Measurements from ENCODE around the gene CTNNA3.
"Not testable (repeated sequence)": the region's sequence is repeated elsewhere in the genome, so short reads cannot be mapped to it uniquely, and the experiment has no call there.

The CTNNA3 gene

DNA sequence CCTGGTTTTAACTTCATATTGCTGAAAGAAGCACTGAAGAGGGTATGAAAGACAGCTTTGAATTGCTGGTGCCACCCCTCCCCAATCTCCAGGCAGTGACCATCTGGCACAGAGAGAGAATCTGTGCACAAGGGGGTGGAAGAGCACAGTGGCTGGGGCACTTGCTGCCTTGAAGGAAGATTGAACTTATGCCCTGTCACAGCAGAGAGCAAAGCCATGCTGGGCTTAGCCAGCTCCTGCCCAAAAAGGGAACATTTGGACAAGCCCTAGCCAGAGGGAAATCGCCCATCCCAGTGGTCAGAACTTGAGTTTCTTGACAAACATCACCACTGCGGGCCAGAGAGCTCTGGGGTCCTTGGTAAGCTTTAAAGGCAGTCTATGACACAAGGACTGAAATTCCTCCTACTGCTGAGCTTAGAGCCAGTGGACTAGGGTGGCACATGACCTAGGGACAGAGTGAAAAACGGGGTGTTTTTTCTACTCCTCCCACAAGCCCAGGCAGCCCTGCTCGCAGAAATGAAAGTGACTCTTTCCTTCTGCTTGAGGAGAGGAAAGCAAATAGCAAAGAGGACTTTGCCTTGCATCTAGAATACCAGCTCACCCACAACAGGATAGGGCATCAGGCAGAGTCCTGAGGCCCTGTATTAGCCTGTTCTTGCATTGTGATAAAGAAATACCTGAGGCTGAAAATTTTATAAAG, 257.2 kb downstream of the CTNNA3 start:
- TF ChIP-seq, protein P1, sequence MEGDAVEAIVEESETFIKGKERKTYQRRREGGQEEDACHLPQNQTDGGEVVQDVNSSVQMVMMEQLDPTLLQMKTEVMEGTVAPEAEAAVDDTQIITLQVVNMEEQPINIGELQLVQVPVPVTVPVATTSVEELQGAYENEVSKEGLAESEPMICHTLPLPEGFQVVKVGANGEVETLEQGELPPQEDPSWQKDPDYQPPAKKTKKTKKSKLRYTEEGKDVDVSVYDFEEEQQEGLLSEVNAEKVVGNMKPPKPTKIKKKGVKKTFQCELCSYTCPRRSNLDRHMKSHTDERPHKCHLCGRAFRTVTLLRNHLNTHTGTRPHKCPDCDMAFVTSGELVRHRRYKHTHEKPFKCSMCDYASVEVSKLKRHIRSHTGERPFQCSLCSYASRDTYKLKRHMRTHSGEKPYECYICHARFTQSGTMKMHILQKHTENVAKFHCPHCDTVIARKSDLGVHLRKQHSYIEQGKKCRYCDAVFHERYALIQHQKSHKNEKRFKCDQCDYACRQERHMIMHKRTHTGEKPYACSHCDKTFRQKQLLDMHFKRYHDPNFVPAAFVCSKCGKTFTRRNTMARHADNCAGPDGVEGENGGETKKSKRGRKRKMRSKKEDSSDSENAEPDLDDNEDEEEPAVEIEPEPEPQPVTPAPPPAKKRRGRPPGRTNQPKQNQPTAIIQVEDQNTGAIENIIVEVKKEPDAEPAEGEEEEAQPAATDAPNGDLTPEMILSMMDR (IDR thresholded peaks at IDR 0.05; ENCODE audit: extremely low read depth, insufficient read depth, missing control alignments): no peak
- no peak for DNase-seq (ENCODE audit: low spot score)
- in situ Hi-C loops (cut with MboI; ENCODE audit: low pct_unique_long_range_greater_than_20kb, low sequenced_read_pairs, unreplicated experiment): no loop called here

DNA sequence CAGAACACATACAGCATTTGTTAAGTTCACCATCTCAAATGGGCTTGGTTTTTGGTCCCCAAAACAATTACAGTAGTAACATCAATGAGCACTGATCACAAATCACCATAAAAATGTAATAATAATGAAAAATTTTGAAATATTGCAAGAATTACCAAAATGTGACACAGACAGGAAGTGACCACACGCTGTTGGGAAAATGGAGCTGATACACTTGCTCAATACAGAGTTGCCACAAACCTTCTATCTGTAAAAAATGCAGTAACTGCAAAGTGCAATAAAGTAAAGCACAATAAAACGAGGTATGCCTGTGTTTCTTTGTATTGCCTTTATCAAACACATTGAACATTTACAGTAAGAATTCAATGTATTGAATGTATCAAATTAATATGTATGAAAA, 262.7 kb downstream of the CTNNA3 start:
- in situ Hi-C loops (cut with MboI; ENCODE audit: low pct_unique_long_range_greater_than_20kb, low sequenced_read_pairs, unreplicated experiment): no loop called here
- DNase-seq (ENCODE audit: low spot score): no peak
- TF ChIP-seq, protein P1 (IDR thresholded peaks at IDR 0.05; ENCODE audit: extremely low read depth, insufficient read depth, missing control alignments): no peak

DNA sequence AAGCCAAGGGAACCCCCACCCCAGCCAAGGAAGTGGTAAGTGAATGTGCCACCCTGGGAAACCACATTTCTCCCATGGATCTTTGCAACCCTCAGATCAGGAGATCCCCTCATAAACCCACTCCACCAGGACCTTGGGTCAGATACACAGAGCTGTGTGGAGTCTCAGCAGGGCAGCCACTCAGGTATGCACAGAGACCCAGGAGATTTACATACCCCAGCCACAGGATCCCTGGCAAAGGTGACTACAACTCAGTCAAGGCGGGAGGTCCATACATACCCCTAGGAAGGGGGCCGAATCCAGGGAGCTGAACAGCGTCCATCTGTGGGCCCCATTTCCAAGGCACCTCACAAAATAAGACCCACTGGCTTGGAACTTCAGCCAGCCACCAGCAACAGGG, 293.4 kb downstream of the CTNNA3 start:
- no peak for DNase-seq (ENCODE audit: low spot score)
- TF ChIP-seq, protein P1 (IDR thresholded peaks at IDR 0.05; ENCODE audit: extremely low read depth, insufficient read depth, missing control alignments): no peak
- in situ Hi-C loops (cut with MboI; ENCODE audit: low pct_unique_long_range_greater_than_20kb, low sequenced_read_pairs, unreplicated experiment): no loop called here

DNA sequence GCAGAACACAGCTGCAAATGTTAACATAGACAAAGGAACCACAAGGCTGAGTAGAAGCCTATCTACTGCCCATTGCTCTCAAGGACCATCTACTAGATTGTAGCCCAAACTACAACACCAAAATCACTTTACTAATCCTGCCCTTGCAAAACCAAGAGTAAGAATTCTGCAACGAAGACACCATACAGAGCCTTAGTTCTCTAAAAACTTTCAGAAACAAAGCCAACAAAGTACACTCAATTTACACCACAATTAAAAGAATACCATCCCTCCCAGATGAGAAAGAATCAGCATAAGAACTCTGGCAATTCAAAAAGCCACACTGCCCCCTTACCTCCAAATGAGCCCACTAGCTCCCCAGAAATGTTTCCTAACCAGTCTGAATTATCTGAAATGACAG, 294.3 kb downstream of the CTNNA3 start:
- in situ Hi-C loops (cut with MboI; ENCODE audit: low pct_unique_long_range_greater_than_20kb, low sequenced_read_pairs, unreplicated experiment): no loop called here
- DNase-seq (ENCODE audit: low spot score): no peak
- TF ChIP-seq, protein P1 (IDR thresholded peaks at IDR 0.05; ENCODE audit: extremely low read depth, insufficient read depth, missing control alignments): no peak

DNA sequence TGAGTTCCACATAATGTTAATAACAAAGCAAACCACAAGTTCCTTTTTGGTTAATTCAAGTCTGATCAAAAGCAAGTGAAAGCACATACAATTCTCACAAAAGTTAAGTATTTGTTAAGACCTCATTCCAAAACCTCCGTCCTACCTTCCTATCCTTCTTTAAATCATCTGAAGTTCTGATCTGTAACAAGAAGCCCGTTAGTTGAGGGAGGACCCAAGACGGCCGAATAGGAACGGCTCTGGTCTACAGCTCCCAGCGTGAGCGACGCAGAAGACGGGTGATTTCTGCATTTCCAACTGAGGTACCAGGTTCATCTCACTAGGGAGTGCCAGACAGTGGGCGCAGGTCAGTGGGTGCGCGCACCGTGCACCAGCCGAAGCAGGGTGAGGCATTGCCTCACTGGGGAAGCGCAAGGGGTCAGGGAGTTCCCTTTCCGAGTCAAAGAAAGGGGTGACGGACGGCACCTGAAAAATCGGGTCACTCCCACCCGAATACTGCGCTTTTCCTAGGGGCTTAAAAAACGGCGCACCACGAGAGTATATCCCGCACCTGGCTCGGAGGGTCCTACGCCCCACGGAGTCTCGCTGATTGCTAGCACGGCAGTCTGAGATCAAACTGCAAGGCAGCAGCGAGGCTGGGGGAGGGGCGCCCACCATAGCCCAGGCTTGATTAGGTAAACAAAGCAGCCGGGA, 309.0 kb downstream of the CTNNA3 start:
- in situ Hi-C loops (cut with MboI; ENCODE audit: low pct_unique_long_range_greater_than_20kb, low sequenced_read_pairs, unreplicated experiment); DNase-seq (ENCODE audit: low spot score): not testable (repeated sequence)

DNA sequence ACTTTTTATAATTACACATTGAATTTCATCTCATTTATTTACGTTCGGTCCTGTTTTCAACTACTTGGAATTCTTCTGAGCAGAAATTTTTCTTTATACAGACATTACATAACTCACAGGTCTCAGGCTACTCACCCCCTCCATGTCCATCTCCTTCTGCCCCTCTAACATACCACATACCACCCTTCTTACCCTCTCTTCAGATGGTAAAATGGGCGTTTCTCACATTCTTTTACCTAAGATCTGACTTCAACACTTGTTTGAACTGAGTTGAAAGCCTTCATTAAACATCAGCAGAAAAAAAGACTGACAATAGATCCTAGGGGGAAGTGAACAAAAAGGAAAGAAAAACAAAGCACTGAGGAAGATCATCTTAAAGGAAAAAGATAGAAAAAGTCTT, 309.7 kb downstream of the CTNNA3 start:
- no peak for DNase-seq (ENCODE audit: low spot score)
- TF ChIP-seq, protein P1 (IDR thresholded peaks at IDR 0.05; ENCODE audit: extremely low read depth, insufficient read depth, missing control alignments): no peak
- in situ Hi-C loops (cut with MboI; ENCODE audit: low pct_unique_long_range_greater_than_20kb, low sequenced_read_pairs, unreplicated experiment): no loop called here

DNA sequence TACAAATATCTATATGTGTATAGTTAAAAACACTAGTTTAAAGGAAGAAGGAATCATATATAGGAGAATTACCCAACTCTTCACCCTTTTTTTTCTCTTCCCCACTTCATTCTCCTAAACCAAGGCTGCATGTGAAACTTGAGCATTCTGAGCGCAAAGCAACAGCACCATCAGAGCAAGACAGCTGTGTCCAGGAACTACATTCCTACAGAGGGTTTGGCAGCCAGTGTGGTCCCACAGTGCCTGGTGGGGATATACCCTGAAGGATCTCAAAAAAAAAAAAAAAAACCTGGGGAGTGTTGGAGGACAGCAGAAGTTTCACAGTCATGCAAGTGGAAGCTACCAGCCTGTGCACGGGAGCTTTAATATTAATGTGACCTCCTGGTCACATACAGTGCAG, 310.4 kb downstream of the CTNNA3 start:
- TF ChIP-seq, protein P1 (IDR thresholded peaks at IDR 0.05; ENCODE audit: extremely low read depth, insufficient read depth, missing control alignments): no peak
- in situ Hi-C loops (cut with MboI; ENCODE audit: low pct_unique_long_range_greater_than_20kb, low sequenced_read_pairs, unreplicated experiment): no loop called here
- DNase-seq (ENCODE audit: low spot score): no peak
